HEK293T (cell line): ENCODE results near the gene SPSB2.

Source experiments
- ARNT ChIP-seq: fragments of 450-650 bp; IDR thresholded peaks from 2 replicates; pipeline ENCODE4 v1.6.1; 2017; ENCODE audit warnings: mild to moderate bottlenecking
- BHLHE40 ChIP-seq: fragments of 450-650 bp; IDR thresholded peaks from 2 replicates; pipeline ENCODE4 v1.6.1; 2016; ENCODE audit warnings: mild to moderate bottlenecking, moderate library complexity, borderline replicate concordance
- FOXA1 ChIP-seq: fragments of 450-650 bp; IDR thresholded peaks from 2 replicates; pipeline ENCODE4 v1.6.1; 2016; ENCODE audit warnings: mild to moderate bottlenecking
- FOXK2 ChIP-seq: fragments of 450-650 bp; IDR thresholded peaks from 2 replicates; pipeline ENCODE4 v1.6.1; 2016; ENCODE audit warnings: mild to moderate bottlenecking
- FOXM1 ChIP-seq: fragments of 450-650 bp; IDR thresholded peaks from 2 replicates; pipeline ENCODE4 v1.6.1; 2017; ENCODE audit warnings: mild to moderate bottlenecking, borderline replicate concordance
- HDGF ChIP-seq: fragments of 450-650 bp; IDR thresholded peaks from 2 replicates; pipeline ENCODE4 v1.6.1; 2017; ENCODE audit warnings: antibody characterized with exemption, borderline replicate concordance
- L3MBTL2 ChIP-seq: fragments of 450-650 bp; conservative IDR thresholded peaks from 2 replicates; pipeline ENCODE4 v1.6.1; 2016; ENCODE audit warnings: mild to moderate bottlenecking
- NFRKB ChIP-seq: fragments of 450-650 bp; IDR thresholded peaks from 2 replicates; pipeline ENCODE4 v1.6.1; 2016; ENCODE audit warnings: mild to moderate bottlenecking, moderate library complexity
- SP1 ChIP-seq: fragments of 450-650 bp; IDR thresholded peaks from 2 replicates; pipeline ENCODE4 v1.6.1; 2017
- SUZ12 ChIP-seq: fragments of 450-650 bp; IDR thresholded peaks from 2 replicates; pipeline ENCODE4 v1.6.1; 2016; ENCODE audit warnings: mild to moderate bottlenecking
- TARDBP ChIP-seq: fragments of 450-650 bp; IDR thresholded peaks from 2 replicates; pipeline ENCODE4 v1.6.1; 2016
- ZNF384 ChIP-seq: fragments of 450-650 bp; IDR thresholded peaks from 2 replicates; pipeline ENCODE4 v1.6.1; 2016
- TF ChIP-seq, protein P1 (sequence below): fragments of 450-650 bp; IDR thresholded peaks from 2 replicates; pipeline ENCODE4 v1.6.1; 2016

DNA sequence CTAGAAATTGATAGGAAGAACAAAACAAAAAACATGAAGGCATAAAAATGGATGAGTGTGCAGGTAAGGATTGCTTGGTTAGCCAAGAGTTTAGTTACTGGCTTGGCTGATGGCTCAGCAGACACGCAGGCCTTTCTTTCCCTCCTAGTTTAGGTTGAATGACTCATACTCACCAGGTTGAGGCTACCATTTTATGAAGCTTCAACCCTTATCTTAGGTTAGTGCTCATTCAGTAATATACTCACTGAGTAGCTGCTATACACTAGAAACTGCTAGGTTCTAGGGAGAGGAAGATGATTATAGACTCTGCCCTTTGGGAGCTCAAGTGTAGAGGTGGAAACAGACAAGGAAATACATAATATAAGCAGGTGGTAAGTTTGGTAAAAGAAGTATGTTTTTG lies 38.8 kb downstream of the SPSB2 start:
- TF ChIP-seq L3MBTL2, result no peak
- no peak for TF ChIP-seq BHLHE40
- TF ChIP-seq FOXA1, result no peak
- no peak for TF ChIP-seq SP1
- no peak for TF ChIP-seq ZNF384
- TF ChIP-seq HDGF, result no peak
- TF ChIP-seq SUZ12, result no peak
- no peak for TF ChIP-seq TARDBP
- TF ChIP-seq ARNT, result no peak
- TF ChIP-seq, protein P1, sequence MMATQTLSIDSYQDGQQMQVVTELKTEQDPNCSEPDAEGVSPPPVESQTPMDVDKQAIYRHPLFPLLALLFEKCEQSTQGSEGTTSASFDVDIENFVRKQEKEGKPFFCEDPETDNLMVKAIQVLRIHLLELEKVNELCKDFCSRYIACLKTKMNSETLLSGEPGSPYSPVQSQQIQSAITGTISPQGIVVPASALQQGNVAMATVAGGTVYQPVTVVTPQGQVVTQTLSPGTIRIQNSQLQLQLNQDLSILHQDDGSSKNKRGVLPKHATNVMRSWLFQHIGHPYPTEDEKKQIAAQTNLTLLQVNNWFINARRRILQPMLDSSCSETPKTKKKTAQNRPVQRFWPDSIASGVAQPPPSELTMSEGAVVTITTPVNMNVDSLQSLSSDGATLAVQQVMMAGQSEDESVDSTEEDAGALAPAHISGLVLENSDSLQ, result no peak
- TF ChIP-seq NFRKB, result no peak
- no peak for TF ChIP-seq FOXM1
- no peak for TF ChIP-seq FOXK2
